GM06990 (cell line): ENCODE data around the gene ANO8.
"Not testable (repeated sequence)": the region's sequence is repeated elsewhere in the genome, so short reads cannot be mapped to it uniquely, and the experiment has no call there.

Source experiments
- DNase-seq: peaks from one replicate; pipeline ENCODE4 v3.0.0-alpha.2; 2011; ENCODE audit not compliant: insufficient read length; ENCODE audit errors: extremely low read depth
- H3K27me3 ChIP-seq: replicated peaks from 2 replicates; pipeline ENCODE4 v1.6.0; 2011; ENCODE audit warnings: low read length; ENCODE audit not compliant: control insufficient read depth, insufficient read depth
- H3K36me3 ChIP-seq: 2 replicates; pipeline ENCODE4 v1.5.1; 2011; ENCODE audit warnings: low read length; ENCODE audit not compliant: control insufficient read depth, insufficient read depth
- H3K4me3 ChIP-seq: replicated peaks from 2 replicates; pipeline ENCODE4 v1.5.1; 2011; ENCODE audit warnings: low read depth, mild to moderate bottlenecking, control low read depth, low read length
- TF ChIP-seq, protein P1 (sequence below): IDR thresholded peaks from 2 replicates; pipeline ENCODE4 v1.5.1; 2011; ENCODE audit warnings: low read length, control low read depth, mild to moderate bottlenecking, inconsistent platforms; ENCODE audit not compliant: insufficient read depth, poor library complexity, severe bottlenecking

Gene ANO8

DNA sequence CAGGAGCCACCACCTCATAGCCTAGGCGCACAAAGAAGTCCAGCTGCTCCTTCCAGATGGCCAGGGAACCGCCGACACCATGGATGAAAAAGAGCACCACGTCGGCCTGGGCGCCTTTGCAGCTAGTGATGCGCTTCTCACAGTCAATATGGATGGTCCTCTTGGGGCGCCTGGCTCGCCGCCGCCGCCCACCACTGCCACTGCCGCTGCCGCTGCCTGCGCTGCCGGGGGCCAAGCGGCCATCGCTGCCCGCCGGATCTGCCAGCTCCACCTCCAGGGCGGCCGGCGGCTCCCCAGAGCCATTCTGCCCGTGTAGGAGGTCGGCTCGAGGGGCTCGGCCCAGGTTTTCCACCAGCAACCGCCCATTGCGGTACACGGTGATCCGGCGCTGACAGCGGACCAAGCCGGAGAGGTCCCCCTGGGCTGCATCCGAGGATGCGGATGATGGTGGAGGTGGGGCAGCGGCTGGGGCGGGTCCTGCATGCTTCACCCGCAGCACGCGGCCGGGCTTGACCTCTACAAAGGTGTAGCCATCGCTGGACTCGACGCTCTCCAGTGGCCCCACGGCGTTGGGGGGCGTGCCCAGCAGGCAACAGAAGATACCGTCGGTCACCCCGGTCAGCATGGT is 33.5 kb downstream of the ANO8 start:
- H3K4me3 ChIP-seq: no peak overlapping the region
- TF ChIP-seq, protein P1, sequence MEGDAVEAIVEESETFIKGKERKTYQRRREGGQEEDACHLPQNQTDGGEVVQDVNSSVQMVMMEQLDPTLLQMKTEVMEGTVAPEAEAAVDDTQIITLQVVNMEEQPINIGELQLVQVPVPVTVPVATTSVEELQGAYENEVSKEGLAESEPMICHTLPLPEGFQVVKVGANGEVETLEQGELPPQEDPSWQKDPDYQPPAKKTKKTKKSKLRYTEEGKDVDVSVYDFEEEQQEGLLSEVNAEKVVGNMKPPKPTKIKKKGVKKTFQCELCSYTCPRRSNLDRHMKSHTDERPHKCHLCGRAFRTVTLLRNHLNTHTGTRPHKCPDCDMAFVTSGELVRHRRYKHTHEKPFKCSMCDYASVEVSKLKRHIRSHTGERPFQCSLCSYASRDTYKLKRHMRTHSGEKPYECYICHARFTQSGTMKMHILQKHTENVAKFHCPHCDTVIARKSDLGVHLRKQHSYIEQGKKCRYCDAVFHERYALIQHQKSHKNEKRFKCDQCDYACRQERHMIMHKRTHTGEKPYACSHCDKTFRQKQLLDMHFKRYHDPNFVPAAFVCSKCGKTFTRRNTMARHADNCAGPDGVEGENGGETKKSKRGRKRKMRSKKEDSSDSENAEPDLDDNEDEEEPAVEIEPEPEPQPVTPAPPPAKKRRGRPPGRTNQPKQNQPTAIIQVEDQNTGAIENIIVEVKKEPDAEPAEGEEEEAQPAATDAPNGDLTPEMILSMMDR: no peak
- peaks cover 2% of the 10 kb centered on the region; the same call in 1 of the 2 replicates for H3K36me3 ChIP-seq
- no peaks in the 10 kb centered on the region for H3K27me3 ChIP-seq
- DNase-seq: no peak

DNA sequence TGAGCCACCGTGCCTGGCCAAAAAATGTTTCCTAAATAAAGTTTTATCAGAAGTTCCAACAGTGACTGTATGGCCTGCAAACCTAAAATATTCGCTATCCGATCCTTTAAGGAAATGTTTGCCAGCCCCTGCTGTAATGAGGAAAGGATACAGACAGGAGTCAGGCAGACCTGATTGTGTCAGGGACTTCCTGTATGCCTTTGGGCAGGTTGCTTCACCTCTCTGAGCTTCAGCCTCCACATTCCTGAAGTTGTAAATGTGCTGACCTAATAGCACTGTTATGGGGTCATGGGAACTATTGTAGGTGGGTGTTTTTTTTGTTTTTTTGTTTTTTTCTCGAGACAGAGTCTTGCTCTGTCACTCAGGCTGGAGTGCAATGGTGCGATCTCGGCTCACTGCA is 37.7 kb downstream of the ANO8 start:
- DNase-seq: no peak
- Histone ChIP-seq H3K4me3 (no peak overlapping the region), H3K27me3 (no peaks in the 10 kb centered on the region), H3K36me3 (peaks cover 2% of the 10 kb centered on the region; the same call in 1 of the 2 replicates)
- TF ChIP-seq, protein P1: no peak

DNA sequence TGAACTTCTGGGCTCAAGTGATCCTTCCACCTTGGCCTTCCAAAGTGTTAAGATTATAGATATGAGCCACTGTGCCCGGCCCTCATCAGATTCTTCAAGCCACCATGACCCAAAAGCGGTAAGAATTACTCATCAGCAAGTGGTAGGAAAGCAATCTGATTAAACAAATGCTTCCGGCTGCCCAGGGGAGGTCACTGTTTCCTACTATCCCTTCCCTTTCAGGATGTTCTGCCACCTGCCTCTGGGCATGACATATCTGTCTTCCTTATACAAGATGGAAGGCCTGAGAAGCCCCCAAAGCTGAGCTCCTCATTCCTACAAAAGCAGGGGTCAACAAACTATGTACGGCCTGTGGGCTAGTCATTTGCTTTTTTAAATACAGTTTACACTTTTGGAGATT is 38.4 kb downstream of the ANO8 start:
- Histone ChIP-seq H3K36me3 (no peaks in the 10 kb centered on the region), H3K27me3 (no peaks in the 10 kb centered on the region), H3K4me3 (no peak overlapping the region)
- TF ChIP-seq, protein P1: no peak
- no peak for DNase-seq

DNA sequence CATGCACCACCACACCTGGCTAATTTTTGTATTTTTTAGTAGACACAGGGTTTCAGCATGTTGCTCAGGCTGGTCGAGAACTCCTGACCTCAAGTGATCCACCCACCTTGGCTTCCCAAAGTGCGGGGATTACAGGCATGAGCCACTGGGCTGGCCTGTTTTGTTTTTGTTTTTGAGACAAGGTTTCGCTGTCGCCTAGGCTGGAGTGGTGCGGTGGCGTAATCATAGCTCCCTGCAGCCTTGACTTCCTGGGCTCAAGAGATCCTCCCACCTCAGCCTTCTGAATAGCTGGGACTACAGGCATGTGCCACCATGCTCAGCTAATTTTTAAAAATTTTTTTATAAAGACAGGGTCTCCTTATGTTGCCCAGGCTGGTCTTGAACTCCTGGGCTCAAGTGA is 39.1 kb downstream of the ANO8 start:
- H3K27me3 ChIP-seq, H3K36me3 ChIP-seq: not testable (repeated sequence)

DNA sequence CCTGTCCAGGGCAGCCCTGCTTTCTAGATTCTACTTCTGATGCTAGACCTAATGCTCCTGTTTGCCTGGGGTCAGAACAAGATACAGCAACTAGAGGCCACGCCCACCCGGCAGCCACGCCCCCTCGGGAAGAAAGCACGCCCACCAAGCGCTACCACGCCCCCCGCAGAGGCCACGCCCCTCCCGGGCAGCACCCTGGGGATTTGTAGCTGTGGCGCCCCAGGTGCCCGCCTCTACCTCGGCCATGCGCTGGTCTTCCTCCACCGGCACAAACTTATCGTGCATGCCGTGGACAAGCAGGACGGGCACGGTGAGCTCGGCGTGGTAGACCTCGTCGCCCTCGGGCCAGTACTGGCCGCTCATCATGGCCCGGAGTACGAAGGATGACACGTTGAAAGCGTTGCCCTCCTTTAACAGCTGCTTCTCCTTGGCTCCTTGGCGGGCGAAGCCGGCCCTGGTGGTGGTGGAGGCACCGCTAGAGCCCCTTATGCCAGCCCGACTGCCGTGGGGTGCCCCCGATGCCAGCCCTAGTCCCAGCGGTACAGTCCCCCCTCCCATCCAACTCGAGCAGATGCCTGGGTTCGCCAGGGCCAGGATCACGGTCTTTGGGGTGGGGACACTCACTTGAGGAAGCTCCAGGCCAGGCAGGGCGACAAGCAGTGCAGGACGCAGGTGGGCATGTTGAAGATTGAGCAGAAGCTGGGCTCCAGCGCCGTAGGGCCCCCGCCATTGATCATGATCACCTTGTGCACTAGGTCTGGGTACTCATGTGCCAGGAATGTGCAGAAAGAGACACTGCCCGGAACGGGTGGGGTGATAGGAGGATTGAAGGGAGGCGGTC is 40.4 kb downstream of the ANO8 start:
- Histone ChIP-seq H3K36me3 (no peaks in the 10 kb centered on the region), H3K27me3 (no peaks in the 10 kb centered on the region), H3K4me3 (no peak overlapping the region)
- TF ChIP-seq, protein P1: no peak
- DNase-seq: peak; percentile 77

More for the DNA sequence above, 39.1 kb downstream of the ANO8 start:
- DNase-seq, H3K4me3 ChIP-seq: not testable (repeated sequence)

DNA sequence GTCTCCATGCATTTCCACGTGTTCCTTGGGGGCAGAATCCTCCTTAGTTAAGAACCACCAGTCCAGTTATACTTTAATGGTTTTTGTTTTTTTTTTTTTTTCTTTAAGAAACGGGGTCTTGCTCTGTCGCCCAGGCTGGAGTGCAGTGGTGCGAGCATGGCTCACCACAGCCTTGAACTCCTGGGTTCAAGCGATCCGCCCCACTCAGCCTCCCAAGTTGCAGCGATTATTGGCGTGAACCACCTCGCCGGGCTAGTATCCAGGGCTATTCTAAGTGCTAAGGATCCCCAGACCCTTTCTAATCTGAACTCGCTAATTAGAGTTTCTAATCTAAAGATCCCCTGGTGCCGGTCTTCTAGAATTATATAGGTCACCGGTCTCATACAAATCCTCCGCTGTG is 41.0 kb downstream of the ANO8 start:
- no peaks in the 10 kb centered on the region for H3K27me3 ChIP-seq
- DNase-seq: no peak
- H3K36me3 ChIP-seq: no peaks in the 10 kb centered on the region
- H3K4me3 ChIP-seq: no peak overlapping the region
- TF ChIP-seq, protein P1: no peak
